OCI-LY7 (cell line): ENCODE data around the gene GAS6.

ENCODE experiments used
- CTCF ChIP-seq: fragments of 200-600 bp; sonication (generic); conservative IDR thresholded peaks from 2 replicates; pipeline ENCODE4 v1.5.1; 2014; ENCODE audit warnings: mild to moderate bottlenecking, antibody characterized with exemption, low read length, moderate library complexity, mixed read lengths
- EZH2phosphoT487 ChIP-seq: fragments of 200-600 bp; sonication (generic); IDR thresholded peaks from 2 replicates; pipeline ENCODE4 v1.6.1; 2018; ENCODE audit warnings: low read depth, borderline replicate concordance, mild to moderate bottlenecking, mixed run types, antibody characterized with exemption, low read length, moderate library complexity, mixed read lengths

GRCh38 chr13:113786262-113786841, 77.5 kb downstream of the GAS6 start:
- TF ChIP-seq EZH2phosphoT487 (no peak), CTCF (no peak)
